PC-3 (cell line): Measurements from ENCODE around the gene SEL1L.

Source experiments
- EZH2 ChIP-seq: fragments of 300-600 bp; sonication (generic); IDR thresholded peaks from one replicate; pipeline ENCODE4 v1.6.1; 2017; ENCODE audit warnings: antibody characterized with exemption, mild to moderate bottlenecking, low read length; ENCODE audit not compliant: unreplicated experiment
- EZH2phosphoT487 ChIP-seq: fragments of 300-600 bp; sonication (generic); IDR thresholded peaks from 2 replicates; pipeline ENCODE4 v1.6.1; 2018; ENCODE audit warnings: mild to moderate bottlenecking, antibody characterized with exemption, low read length, borderline replicate concordance
- TF ChIP-seq, protein P1 (sequence below): fragments of 300-600 bp; sonication (generic); conservative IDR thresholded peaks from 2 replicates; pipeline ENCODE4 v1.5.1; 2017; ENCODE audit warnings: antibody characterized with exemption, low read depth, mild to moderate bottlenecking, low read length

DNA sequence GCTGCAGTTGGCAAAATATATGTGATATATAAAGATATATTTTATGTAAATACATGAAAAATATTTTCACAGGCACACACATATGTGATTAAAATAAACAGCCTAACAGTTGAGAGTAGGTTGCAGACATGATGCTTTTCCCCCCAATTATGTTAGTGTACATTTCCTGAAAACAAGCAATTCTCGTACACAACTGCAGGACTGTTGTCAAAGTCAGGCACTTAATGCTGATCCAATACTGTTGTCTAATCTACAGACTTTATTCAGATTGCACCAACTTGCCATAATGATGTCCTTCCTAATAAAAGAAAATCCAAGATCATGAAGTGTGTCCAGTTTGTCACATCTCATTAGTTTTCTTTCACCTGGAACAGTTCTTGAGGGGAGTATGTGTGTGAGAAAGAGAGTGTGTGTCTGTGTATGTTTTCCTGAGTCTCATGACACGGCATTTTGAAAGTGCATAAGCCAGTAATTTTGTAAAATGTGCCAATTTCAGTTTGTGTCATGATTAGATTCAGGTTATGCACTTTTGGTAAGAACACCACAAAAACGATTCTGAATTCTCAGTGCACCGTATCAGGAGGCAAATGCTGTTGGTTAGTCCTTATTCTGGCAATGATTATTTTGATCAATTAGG lies 16.5 kb upstream of the SEL1L start:
- TF ChIP-seq EZH2 (no peak), EZH2phosphoT487 (no peak)
- TF ChIP-seq, protein P1, sequence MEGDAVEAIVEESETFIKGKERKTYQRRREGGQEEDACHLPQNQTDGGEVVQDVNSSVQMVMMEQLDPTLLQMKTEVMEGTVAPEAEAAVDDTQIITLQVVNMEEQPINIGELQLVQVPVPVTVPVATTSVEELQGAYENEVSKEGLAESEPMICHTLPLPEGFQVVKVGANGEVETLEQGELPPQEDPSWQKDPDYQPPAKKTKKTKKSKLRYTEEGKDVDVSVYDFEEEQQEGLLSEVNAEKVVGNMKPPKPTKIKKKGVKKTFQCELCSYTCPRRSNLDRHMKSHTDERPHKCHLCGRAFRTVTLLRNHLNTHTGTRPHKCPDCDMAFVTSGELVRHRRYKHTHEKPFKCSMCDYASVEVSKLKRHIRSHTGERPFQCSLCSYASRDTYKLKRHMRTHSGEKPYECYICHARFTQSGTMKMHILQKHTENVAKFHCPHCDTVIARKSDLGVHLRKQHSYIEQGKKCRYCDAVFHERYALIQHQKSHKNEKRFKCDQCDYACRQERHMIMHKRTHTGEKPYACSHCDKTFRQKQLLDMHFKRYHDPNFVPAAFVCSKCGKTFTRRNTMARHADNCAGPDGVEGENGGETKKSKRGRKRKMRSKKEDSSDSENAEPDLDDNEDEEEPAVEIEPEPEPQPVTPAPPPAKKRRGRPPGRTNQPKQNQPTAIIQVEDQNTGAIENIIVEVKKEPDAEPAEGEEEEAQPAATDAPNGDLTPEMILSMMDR = no peak
